NT2/D1 (cell line): ENCODE results near the gene POTEF.
"Not testable (repeated sequence)": the region's sequence is repeated elsewhere in the genome, so short reads cannot be mapped to it uniquely, and the experiment has no call there.

Experiments
- YY1 ChIP-seq: IDR thresholded peaks from 2 replicates; pipeline ENCODE4 v1.6.1; 2011; ENCODE audit not compliant: insufficient read length, insufficient read depth
- ZNF274 ChIP-seq: IDR thresholded peaks from 2 replicates; pipeline ENCODE4 v1.6.1; 2011; ENCODE audit warnings: mild to moderate bottlenecking, low read depth, low read length

DNA sequence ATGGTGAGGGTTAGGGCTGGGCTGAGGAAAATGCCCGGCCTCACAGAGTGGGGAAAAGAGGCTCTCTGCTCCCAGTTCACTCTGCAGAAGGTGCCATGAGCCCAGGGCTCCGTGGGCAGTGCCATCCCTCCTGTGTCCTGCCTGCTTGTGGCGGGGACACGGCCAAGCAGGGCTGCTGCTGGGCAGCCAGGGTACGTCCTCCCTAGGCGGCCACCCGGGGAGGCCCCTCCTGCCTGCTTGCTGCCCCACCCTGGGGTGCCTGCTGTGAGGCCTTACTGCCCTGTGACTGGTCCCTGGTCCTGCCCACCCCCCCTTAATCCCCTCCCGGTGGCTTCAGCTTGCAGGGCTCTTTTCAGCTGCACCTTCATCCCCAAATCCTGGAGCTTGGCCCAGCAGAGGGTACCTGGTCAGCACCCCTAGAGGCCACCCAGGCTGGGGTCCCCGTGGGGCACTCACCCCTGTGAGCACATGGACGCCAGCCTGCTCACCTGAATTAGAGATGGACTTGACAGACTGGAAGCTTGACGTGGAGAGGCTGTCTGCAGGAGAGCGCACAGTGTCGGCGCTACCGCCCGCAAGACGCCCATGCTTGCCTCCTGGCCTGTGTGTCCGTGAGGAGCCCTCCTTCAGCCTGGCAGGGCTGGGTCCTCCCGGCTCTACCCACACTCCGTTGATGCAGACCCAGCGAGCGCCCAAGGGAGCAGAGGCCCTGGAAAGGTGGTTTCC lies 12.8 kb upstream of the POTEF start:
- TF ChIP-seq YY1, ZNF274: not testable (repeated sequence)
